ENCODE data around the gene INAFM1. TPM values are rescaled to one million over a fixed set of nuclear protein-coding genes. Genes with fewer than 3 reads are reported as not detected.

INAFM1 gene
- total RNA-seq, 1 experiment from 2014 or later = 13.5 TPM

DNA sequence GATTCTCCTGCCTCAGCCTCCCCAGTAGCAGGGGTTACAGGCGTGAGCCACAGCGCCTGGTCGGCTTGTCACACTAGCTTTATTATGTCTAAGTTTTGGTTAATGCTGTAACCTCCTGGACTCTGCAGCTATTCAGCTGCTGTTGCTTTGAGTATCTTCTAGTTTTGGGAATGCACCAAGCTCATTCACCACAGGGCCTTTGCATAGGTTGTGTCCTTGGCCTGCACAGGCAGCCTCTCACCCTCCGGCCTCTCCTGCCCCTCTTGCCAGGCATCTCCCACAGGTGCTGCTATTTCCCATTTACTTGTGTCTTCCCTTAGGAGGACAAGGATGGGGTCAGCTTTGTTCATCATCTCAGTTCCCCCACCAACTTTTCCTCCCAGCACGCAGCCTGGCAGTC is 20.7 kb upstream of the INAFM1 start:
- H3K4me2 ChIP-seq = peak overlapping the region; percentile 66
- 0 out of 2 replicates have a peak, but pooled peaks cover 6% of the 10 kb centered on the region for H4K20me1 ChIP-seq (ENCODE audit: insufficient read depth)
- no peak overlapping the region; the same call in 1 of the 2 replicates for H3K4me3 ChIP-seq
- CTCF ChIA-PET = interaction anchor here (1.1 kb wide), 1 partner anchor 10 kb away, joined by 4 read pairs; no protein-coding TSS in a partner anchor
- BruUV-seq (replicated peaks) = no TSS peak
- peaks cover 64% of the 10 kb centered on the region for H3F3A ChIP-seq (ENCODE audit: insufficient read depth, low read depth)
- H3K4me1 ChIP-seq (replicated peaks; ENCODE audit: insufficient read depth) = peaks cover 43% of the 10 kb centered on the region
- H3K9me3 ChIP-seq (ENCODE audit: insufficient read depth, low read depth) = no peaks in the 10 kb centered on the region
- TF ChIP-seq EZH2 (IDR thresholded peaks at IDR 0.05; ENCODE audit: low read depth) (no peak), CTCF (conservative IDR thresholded peaks at IDR 0.05) (no peak)
- H3K9me2 ChIP-seq (ENCODE audit: insufficient read depth) = no peaks in the 10 kb centered on the region
- H3K36me3 ChIP-seq (ENCODE audit: low read depth) = no peaks in the 10 kb centered on the region
- peaks cover 27% of the 10 kb centered on the region for H3K79me2 ChIP-seq (ENCODE audit: low read depth)
- H3K27ac ChIP-seq = peak overlapping the region; percentile 97
- POLR2A ChIA-PET (ENCODE audit: unreplicated experiment) = interaction anchor here (0.5 kb wide), 1 partner anchor 508 kb away, joined by 3 read pairs; no protein-coding TSS in a partner anchor
- no peak overlapping the region for H2AFZ ChIP-seq
- DNase-seq = no peak
- no peaks in the 10 kb centered on the region for H3K27me3 ChIP-seq (ENCODE audit: insufficient read depth, low read depth)
- intact Hi-C loops (cut with micrococcal nuclease; ENCODE audit: unreplicated experiment) = loop anchor here (1.0 kb wide), 1 partner anchor 25 kb away; no protein-coding TSS in a partner anchor

DNA sequence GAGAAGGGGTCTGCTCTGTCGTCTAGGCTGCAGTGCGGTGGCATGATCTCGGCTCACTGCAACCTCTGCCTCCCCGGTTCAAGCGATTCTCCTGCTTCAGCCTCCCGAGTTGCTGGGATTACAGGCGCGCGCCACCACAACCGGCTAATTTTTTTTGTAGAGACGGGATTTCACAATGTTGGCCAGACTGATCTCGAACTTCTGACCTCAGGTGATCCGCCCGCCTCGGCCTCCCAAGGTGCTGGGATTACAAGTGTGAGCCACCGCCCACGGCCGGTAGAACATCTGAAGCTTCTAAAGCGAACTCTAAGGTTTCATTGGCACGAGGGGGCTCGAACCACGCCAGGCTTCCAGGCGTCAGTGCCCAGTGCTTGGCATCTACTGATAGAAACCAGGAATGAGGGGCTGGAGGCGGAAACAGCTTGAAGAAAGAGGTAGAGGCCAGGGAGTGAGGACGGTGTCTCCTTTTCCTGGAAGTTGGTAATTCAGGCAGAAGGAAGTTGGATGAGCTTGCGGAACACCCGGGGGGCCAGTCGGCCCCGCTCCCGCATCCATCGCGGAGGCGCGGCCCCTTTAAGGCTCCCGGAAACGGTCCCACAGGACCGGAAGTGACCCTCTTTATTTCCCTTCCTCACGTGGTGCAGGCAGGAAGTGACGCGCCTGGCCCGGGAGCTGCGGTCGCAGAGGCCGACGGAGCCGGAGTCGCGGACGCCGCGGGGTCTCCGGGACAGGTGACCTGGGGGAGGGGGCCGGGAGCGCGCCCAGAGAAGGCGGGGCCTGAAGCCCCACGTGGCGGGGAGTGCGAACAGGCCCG is 18.6 kb upstream of the INAFM1 start, which contains the start of gene CCDC9:
TSS of gene CCDC9 (plus strand) at position 647 of the 814 bp plus-strand sequence. CDS start 1,876 bp downstream, outside the sequence.
- ChIA-PET CTCF (interaction anchor here (0.6 to 1.2 kb wide), 8 partner anchors 12 to 652 kb away, joined by 3 to 6 read pairs (median 4); partner anchors contain the start of genes DACT3 and DHX34), POLR2A (ENCODE audit: unreplicated experiment) (interaction anchor here (0.6 to 1.7 kb wide), 4 partner anchors 18 to 396 kb away, joined by 4 to 31 read pairs (median 6); partner anchors contain the start of gene INAFM1)
- peak; percentile 94 to 98 for DNase-seq
- H3K9me3 ChIP-seq (ENCODE audit: insufficient read depth, low read depth) = no peaks in the 10 kb centered on the region
- no peaks in the 10 kb centered on the region for H3K27me3 ChIP-seq (ENCODE audit: insufficient read depth, low read depth)
- H3K36me3 ChIP-seq (ENCODE audit: low read depth) = peaks cover 3% of the 10 kb centered on the region; the same call in 1 of the 2 replicates
- H4K20me1 ChIP-seq (ENCODE audit: insufficient read depth) = 0 out of 2 replicates have a peak, but pooled peaks cover 7% of the 10 kb centered on the region
- TSS peak; percentile 92 for BruUV-seq (replicated peaks)
- H3K27ac ChIP-seq = peak within 1 kb of the TSS; percentile 80
- peaks cover 30% of the 10 kb centered on the region for H3K79me2 ChIP-seq (ENCODE audit: low read depth)
- peaks cover 43% of the 10 kb centered on the region for H3K4me1 ChIP-seq (replicated peaks; ENCODE audit: insufficient read depth)
- intact Hi-C loops (cut with micrococcal nuclease; ENCODE audit: unreplicated experiment) = loop anchor here (1.0 kb wide), 1 partner anchor 30 kb away; no protein-coding TSS in a partner anchor
- peaks cover 62% of the 10 kb centered on the region for H3F3A ChIP-seq (ENCODE audit: insufficient read depth, low read depth)
- H3K9me2 ChIP-seq (ENCODE audit: insufficient read depth) = no peaks in the 10 kb centered on the region
- H2AFZ ChIP-seq = peak within 1 kb of the TSS; percentile 80
- no peak for TF ChIP-seq EZH2 (IDR thresholded peaks at IDR 0.05; ENCODE audit: low read depth)
- no peak for TF ChIP-seq CTCF (conservative IDR thresholded peaks at IDR 0.05)
- H3K4me2 ChIP-seq = peak within 1 kb of the TSS; percentile 97
- H3K4me3 ChIP-seq = peak within 1 kb of the TSS; percentile 69
